DOHH2 (cell line): ENCODE data around the gene COMMD3.

ENCODE experiments used
- H3F3A ChIP-seq: fragments of 200-600 bp; sonication (generic), shearing (Covaris generic); 2 replicates; pipeline ENCODE4 v1.6.0; 2016; ENCODE audit warnings: antibody characterized with exemption, mild to moderate bottlenecking; ENCODE audit not compliant: control insufficient read depth, insufficient read depth
- H3K27ac ChIP-seq: fragments of 200-600 bp; sonication (generic); 2 replicates; pipeline ENCODE4 v1.5.1; 2014; ENCODE audit warnings: low read depth, mild to moderate bottlenecking, low read length, moderate library complexity
- H3K27me3 ChIP-seq: fragments of 200-600 bp; sonication (generic); 2 replicates; pipeline ENCODE4 v1.6.1; 2014; ENCODE audit warnings: mild to moderate bottlenecking, low read length, mixed read lengths; ENCODE audit not compliant: control insufficient read depth
- H3K36me3 ChIP-seq: fragments of 200-600 bp; sonication (generic); 2 replicates; pipeline ENCODE4 v1.6.1; 2014; ENCODE audit warnings: mild to moderate bottlenecking, low read length, moderate library complexity, mixed read lengths; ENCODE audit not compliant: control insufficient read depth
- H3K4me1 ChIP-seq: fragments of 200-600 bp; sonication (generic); 2 replicates; pipeline ENCODE4 v1.6.1; 2014; ENCODE audit warnings: mild to moderate bottlenecking, low read length, mixed read lengths; ENCODE audit not compliant: control insufficient read depth
- H3K4me2 ChIP-seq: fragments of 200-600 bp; sonication (generic); 2 replicates; pipeline ENCODE4 v1.6.0; 2014; ENCODE audit warnings: mild to moderate bottlenecking, low read length, moderate library complexity
- H3K4me3 ChIP-seq: fragments of 200-600 bp; sonication (generic); 2 replicates; pipeline ENCODE4 v1.5.1; 2014; ENCODE audit warnings: mild to moderate bottlenecking, low read length, mixed read lengths
- H3K79me2 ChIP-seq: fragments of 200-600 bp; sonication (generic); 2 replicates; pipeline ENCODE4 v1.6.1; 2014; ENCODE audit warnings: mild to moderate bottlenecking, low read length, mixed read lengths; ENCODE audit not compliant: control insufficient read depth
- H3K9me2 ChIP-seq: fragments of 200-600 bp; sonication (generic); replicated peaks from 2 replicates; pipeline ENCODE4 v1.6.1; 2014; ENCODE audit warnings: mild to moderate bottlenecking, low read length, mixed read lengths; ENCODE audit not compliant: control insufficient read depth
- H3K9me3 ChIP-seq: fragments of 200-600 bp; sonication (generic); 2 replicates; pipeline ENCODE4 v1.6.1; 2014; ENCODE audit warnings: antibody characterized with exemption, low read length, mixed read lengths; ENCODE audit not compliant: control insufficient read depth, insufficient read depth
- H4K20me1 ChIP-seq: fragments of 200-600 bp; sonication (generic); 2 replicates; pipeline ENCODE4 v1.6.0; 2014; ENCODE audit warnings: low read depth, mild to moderate bottlenecking, antibody characterized with exemption, low read length, moderate library complexity; ENCODE audit not compliant: control insufficient read depth, insufficient read depth
- EZH2phosphoT487 ChIP-seq: fragments of 200-600 bp; sonication (generic); IDR thresholded peaks from 2 replicates; pipeline ENCODE4 v1.6.1; 2017; ENCODE audit warnings: borderline replicate concordance, mild to moderate bottlenecking, antibody characterized with exemption, low read length, moderate library complexity, mixed read lengths
- TF ChIP-seq, protein P1 (sequence below): fragments of 200-600 bp; sonication (generic); IDR thresholded peaks from one replicate; pipeline ENCODE4 v1.5.1; 2014; ENCODE audit warnings: antibody characterized with exemption, mild to moderate bottlenecking, low read depth, low read length; ENCODE audit not compliant: poor library complexity, severe bottlenecking

The COMMD3 gene

DNA sequence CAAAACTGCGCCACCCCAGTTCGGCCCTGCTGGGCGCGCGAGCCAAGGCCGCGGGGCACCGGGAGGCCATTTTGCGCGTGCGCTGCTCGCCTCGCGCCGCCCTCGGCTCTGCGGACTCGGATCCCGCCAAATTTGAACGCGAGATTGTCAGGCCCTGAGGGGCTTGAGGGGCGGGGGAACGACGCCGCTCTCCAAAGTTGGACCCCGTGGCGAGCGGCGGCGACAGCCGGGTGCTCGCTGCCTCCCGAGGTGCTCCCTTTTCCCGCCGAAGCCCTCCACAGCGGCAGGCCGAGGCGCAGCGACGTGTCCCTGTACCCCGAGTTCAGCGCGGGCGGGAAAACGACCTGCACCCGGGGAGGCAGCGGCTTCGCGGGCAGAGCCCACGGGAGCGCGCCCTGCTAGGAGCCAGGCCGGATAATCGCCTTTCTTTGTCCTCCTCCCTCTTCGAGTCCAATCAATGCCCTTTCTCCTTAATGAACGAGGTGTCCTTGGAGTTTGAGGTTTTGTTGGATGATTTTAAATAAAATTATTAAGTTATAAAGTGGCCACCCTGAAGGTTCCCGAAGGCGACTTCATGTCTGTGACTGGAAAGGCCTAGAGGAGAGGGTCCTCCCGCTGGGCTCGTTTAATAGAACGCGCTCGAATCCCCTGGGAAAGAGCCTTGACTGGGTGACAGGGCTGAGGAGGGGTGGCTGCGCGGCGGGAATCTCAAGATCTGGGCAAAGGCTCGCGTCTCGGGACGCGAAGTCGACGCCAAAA lies 18.4 kb downstream of the COMMD3 start:
- TF ChIP-seq EZH2phosphoT487: no peak
- TF ChIP-seq, protein P1, sequence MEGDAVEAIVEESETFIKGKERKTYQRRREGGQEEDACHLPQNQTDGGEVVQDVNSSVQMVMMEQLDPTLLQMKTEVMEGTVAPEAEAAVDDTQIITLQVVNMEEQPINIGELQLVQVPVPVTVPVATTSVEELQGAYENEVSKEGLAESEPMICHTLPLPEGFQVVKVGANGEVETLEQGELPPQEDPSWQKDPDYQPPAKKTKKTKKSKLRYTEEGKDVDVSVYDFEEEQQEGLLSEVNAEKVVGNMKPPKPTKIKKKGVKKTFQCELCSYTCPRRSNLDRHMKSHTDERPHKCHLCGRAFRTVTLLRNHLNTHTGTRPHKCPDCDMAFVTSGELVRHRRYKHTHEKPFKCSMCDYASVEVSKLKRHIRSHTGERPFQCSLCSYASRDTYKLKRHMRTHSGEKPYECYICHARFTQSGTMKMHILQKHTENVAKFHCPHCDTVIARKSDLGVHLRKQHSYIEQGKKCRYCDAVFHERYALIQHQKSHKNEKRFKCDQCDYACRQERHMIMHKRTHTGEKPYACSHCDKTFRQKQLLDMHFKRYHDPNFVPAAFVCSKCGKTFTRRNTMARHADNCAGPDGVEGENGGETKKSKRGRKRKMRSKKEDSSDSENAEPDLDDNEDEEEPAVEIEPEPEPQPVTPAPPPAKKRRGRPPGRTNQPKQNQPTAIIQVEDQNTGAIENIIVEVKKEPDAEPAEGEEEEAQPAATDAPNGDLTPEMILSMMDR: no peak
- H3K36me3 ChIP-seq: peaks cover 2% of the 10 kb centered on the region; the same call in 1 of the 2 replicates
- no peaks in the 10 kb centered on the region for H4K20me1 ChIP-seq
- peaks cover 41% of the 10 kb centered on the region for H3K4me1 ChIP-seq
- peak overlapping the region; percentile 53; the same call in 1 of the 2 replicates for H3K4me3 ChIP-seq
- no peaks in the 10 kb centered on the region for H3K9me3 ChIP-seq
- no peak overlapping the region for H3K27ac ChIP-seq
- no peaks in the 10 kb centered on the region for H3K9me2 ChIP-seq
- no peaks in the 10 kb centered on the region for H3K79me2 ChIP-seq
- peaks cover 73% of the 10 kb centered on the region for H3K27me3 ChIP-seq
- peaks cover 26% of the 10 kb centered on the region for H3F3A ChIP-seq
- H3K4me2 ChIP-seq: no peak overlapping the region

DNA sequence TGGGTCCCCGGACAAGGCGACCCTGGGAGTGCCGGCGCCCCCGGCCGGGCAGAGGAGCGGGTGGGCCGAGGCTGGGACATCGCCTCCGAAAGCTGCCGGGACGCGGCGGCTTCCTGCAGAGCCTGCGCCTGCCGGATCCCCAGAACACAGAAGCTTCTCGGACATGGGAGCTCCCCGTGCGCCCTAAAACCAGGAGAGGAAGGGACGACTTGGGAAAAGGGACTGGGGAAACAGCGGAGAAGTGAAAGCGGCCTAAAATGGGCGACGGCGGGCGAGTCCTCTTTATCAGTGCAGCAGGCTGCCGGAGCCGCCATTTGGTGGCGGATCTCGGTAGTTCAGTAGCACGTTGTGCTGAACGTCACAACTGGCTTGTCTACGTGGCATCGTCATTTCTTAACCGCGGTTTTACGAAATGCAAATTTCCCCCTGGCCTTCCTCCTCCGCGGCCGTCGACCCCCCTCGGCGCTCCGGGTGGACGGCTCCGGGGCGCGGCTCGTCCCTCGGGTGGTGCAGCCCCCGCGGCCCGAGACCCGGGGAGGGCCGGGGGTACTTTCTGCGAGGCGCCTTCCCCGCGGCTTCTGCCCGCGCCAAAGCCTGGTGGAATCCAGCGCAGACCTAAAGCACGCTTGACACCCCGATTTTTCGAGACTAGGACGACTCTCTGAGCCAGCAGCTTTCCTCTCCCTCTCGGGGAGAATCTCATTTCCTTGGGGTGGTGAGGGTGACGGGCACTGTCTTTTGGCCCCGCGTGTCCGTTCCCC lies 19.2 kb downstream of the COMMD3 start:
- H3K4me3 ChIP-seq: peak overlapping the region; percentile 53
- peaks cover 76% of the 10 kb centered on the region for H3K27me3 ChIP-seq

DNA sequence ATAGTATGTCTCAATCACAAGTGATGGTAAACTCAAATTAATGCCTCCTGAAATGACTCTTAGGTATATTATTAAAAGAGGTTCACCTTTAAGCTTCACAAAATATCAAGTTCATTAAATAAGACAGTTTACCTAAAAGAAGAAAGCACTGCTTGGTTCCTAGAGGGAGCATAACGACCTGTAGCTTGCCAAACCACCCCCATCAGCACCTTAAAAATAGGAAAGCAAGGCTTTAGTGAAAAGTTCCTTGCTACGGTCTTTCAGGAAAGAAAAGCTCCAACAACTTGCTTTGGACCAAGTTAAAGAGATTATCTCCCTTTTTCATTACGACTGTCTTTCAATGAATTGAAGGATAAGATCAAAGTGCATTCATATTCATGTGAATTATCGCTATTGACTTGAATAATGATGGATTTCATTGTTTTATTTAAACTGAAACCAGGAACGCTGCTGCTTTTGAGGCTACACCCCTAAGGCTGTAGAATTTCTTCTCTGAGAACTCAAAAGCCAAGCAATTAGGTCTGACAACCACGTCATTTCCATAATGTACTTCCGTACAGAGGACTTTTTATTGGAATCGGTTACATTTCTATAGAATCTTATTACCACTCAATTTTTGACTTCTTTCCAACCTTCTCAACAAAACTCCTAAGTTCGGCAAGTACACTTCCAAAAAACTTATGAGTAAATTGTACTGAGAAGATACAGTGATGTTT lies 22.2 kb downstream of the COMMD3 start:
- Histone ChIP-seq H3K27ac (no peak overlapping the region), H3K27me3 (peaks cover 85% of the 10 kb centered on the region), H3K79me2 (no peaks in the 10 kb centered on the region), H3K4me2 (peak overlapping the region; percentile 2; the same call in 1 of the 2 replicates), H3K9me3 (no peaks in the 10 kb centered on the region), H3K4me1 (peaks cover 64% of the 10 kb centered on the region), H3F3A (peaks cover 19% of the 10 kb centered on the region), H4K20me1 (no peaks in the 10 kb centered on the region), H3K4me3 (no peak overlapping the region), H3K36me3 (no peaks in the 10 kb centered on the region), H3K9me2 (no peaks in the 10 kb centered on the region)
- no peak for TF ChIP-seq EZH2phosphoT487
- TF ChIP-seq, protein P1: no peak

More for the DNA sequence above, 19.2 kb downstream of the COMMD3 start:
- H3K4me2 ChIP-seq: peak overlapping the region; percentile 53
- H3K9me3 ChIP-seq: no peaks in the 10 kb centered on the region
- peaks cover 45% of the 10 kb centered on the region for H3K4me1 ChIP-seq
- H3K79me2 ChIP-seq: no peaks in the 10 kb centered on the region
- H4K20me1 ChIP-seq: no peaks in the 10 kb centered on the region
- no peak overlapping the region for H3K27ac ChIP-seq
- TF ChIP-seq EZH2phosphoT487: 0 out of 2 replicates have a peak, but pooled peaks have one; percentile 21
- TF ChIP-seq, protein P1: no peak
- H3F3A ChIP-seq: peaks cover 26% of the 10 kb centered on the region
- H3K36me3 ChIP-seq: no peaks in the 10 kb centered on the region
- no peaks in the 10 kb centered on the region for H3K9me2 ChIP-seq
